ENCODE measurements around the gene LRBA.
A peak's percentile ranks its signal among the peaks of the same experiment; 100 is the strongest.
"Not testable (repeated sequence)": the region's sequence is repeated elsewhere in the genome, so short reads cannot be mapped to it uniquely, and the experiment has no call there.

The LRBA gene

DNA sequence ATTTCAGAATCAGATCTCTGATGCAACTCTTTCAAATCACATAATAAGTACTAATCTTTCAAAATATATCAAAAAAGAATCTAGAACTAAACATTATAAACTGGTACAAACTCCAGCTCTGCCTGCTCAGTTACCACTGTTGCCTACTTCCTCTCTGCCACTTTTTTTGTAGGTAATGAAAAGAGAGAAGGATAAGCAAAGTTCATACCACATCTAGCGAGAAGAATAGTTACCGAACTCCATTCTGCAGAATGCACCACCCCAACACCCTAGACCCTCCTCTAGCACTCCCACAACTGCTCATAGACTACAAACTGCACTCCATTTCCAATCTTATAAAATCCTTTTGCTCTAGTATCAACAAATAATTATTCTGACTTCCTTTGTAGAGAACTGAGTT, 19.7 kb upstream of the LRBA start:
- in situ Hi-C loops (cut with MboI; ENCODE audit: low sequenced_read_pairs, unreplicated experiment): no loop called here
- DNase-seq (ENCODE audit: low spot score): no peak
- TF ChIP-seq, protein P1, sequence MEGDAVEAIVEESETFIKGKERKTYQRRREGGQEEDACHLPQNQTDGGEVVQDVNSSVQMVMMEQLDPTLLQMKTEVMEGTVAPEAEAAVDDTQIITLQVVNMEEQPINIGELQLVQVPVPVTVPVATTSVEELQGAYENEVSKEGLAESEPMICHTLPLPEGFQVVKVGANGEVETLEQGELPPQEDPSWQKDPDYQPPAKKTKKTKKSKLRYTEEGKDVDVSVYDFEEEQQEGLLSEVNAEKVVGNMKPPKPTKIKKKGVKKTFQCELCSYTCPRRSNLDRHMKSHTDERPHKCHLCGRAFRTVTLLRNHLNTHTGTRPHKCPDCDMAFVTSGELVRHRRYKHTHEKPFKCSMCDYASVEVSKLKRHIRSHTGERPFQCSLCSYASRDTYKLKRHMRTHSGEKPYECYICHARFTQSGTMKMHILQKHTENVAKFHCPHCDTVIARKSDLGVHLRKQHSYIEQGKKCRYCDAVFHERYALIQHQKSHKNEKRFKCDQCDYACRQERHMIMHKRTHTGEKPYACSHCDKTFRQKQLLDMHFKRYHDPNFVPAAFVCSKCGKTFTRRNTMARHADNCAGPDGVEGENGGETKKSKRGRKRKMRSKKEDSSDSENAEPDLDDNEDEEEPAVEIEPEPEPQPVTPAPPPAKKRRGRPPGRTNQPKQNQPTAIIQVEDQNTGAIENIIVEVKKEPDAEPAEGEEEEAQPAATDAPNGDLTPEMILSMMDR (IDR thresholded peaks at IDR 0.05; ENCODE audit: borderline replicate concordance, control extremely low read depth, extremely low read depth, insufficient read depth, missing control alignments): no peak

DNA sequence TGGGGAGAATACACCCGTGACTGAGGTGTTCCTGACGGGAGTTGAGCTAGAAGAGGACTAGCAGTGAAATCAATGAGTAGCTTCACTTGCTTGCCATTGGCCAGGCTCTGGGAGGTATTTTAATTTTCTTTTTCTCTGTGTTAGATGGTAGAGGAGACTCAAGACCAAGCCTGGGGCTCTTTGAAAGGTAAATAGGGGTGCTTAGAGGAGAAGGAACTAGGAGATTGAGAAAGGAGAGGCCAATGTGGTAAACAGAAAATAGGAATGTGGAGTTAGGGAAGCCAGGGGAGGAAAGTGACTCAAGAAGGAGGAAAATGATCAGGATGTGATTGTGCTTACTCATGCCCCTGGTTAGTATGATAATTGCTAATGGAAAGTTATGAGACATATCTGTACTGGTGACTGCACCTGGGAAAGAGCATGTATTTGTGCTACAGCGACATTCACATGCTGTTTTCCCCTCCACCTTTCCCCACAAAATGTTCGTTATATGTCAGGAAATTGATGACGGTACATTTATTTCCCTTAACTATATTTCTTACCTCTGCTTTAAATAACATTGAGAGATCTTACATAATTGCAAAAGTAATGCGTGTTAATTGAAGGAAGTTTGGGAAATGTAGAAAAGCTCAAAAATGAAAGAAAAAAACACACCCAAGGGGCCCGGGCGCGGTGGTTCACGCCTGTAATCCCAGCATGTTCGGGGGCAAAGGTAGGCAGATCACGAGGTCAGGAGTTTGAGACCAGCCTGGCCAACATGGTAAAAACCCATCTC, 16.9 kb upstream of the LRBA start:
- DNase-seq (ENCODE audit: low spot score): peak; percentile 55
- TF ChIP-seq, protein P1 (IDR thresholded peaks at IDR 0.05; ENCODE audit: borderline replicate concordance, control extremely low read depth, extremely low read depth, insufficient read depth, missing control alignments): no peak

DNA sequence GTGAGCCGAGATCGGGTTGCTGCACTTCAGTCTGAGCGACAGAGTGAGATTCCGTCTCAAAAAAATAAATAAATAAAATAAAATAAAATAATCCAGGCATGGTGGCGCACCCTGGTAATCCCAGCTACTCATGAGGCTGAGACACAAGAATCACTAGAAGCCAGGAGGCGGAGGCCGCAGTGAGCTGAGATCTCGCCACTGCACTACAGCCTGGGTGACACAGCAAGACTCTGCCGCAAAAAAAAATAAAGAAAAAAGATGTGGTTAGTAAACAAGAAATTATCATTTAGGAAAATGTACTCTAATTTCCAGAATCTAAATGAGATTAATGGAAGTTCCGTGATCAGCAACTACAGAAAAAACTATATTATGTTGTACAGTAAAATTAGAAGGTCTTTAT, 14.5 kb upstream of the LRBA start:
- in situ Hi-C loops (cut with MboI; ENCODE audit: low sequenced_read_pairs, unreplicated experiment): no loop called here
- no peak for DNase-seq (ENCODE audit: low spot score)
- TF ChIP-seq, protein P1 (IDR thresholded peaks at IDR 0.05; ENCODE audit: borderline replicate concordance, control extremely low read depth, extremely low read depth, insufficient read depth, missing control alignments): no peak

More for the DNA sequence above, 16.9 kb upstream of the LRBA start:
- in situ Hi-C loops (cut with MboI; ENCODE audit: low sequenced_read_pairs, unreplicated experiment): no loop called here

DNA sequence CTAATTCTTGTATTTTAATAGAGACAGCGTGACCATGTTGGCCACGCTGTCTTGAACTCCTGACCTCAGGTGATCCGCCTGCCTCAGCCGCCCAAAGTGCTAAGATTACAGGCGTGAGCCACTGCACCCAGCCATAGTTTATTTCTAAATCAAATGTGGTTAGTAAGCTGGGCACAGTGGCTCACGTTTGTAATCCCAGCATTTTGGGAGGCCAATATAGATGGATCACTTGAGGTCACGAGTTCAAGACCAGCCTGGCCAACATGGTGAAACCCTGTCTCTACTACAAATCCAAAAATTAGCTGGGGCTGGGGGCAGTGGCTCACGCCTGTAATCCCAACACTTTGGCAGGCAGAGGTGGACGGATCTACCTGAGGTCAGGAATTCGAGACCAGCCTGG, 13.9 kb upstream of the LRBA start:
- in situ Hi-C loops (cut with MboI; ENCODE audit: low sequenced_read_pairs, unreplicated experiment); DNase-seq (ENCODE audit: low spot score): not testable (repeated sequence)

DNA sequence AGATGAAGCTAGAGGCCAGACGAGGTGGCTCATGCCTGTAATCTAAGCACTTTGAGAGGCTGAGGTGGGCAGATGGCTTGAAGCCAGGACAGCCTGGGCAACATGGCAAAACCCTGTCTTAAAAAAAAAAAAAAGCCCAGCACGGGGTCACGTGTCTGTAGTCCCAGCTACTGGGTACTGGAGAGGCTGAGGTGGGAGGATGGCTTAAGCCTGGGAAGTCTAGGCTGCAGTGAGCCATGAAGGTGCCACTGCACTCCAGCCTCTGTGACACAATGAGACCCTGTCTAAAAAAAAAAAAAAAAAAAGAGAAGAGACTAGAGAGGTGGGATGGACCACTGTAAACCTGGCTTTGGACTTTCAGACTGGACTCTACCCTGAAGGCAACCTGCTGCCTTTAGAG, 10.7 kb upstream of the LRBA start:
- in situ Hi-C loops (cut with MboI; ENCODE audit: low sequenced_read_pairs, unreplicated experiment): no loop called here
- no peak for DNase-seq (ENCODE audit: low spot score)
- TF ChIP-seq, protein P1 (IDR thresholded peaks at IDR 0.05; ENCODE audit: borderline replicate concordance, control extremely low read depth, extremely low read depth, insufficient read depth, missing control alignments): no peak

DNA sequence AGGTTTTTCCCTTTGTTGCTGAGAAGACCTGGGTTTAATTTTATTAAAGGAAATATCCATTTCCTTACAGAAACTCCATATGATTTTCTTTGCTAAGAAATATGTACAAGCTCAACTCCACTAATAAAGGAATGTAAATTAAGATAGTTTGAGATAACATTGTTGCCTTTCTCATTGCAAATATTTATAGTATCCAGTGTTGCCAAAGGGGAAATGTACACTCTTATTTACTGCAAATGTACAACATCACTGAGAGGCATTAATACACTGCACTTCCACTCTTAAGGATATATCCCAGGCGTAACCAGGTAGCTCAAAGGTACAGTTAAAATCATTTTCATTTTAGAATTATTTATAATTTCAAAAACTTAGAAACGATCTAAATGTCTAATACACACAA, 7.5 kb upstream of the LRBA start:
- in situ Hi-C loops (cut with MboI; ENCODE audit: low sequenced_read_pairs, unreplicated experiment): no loop called here
- TF ChIP-seq, protein P1 (IDR thresholded peaks at IDR 0.05; ENCODE audit: borderline replicate concordance, control extremely low read depth, extremely low read depth, insufficient read depth, missing control alignments): no peak

DNA sequence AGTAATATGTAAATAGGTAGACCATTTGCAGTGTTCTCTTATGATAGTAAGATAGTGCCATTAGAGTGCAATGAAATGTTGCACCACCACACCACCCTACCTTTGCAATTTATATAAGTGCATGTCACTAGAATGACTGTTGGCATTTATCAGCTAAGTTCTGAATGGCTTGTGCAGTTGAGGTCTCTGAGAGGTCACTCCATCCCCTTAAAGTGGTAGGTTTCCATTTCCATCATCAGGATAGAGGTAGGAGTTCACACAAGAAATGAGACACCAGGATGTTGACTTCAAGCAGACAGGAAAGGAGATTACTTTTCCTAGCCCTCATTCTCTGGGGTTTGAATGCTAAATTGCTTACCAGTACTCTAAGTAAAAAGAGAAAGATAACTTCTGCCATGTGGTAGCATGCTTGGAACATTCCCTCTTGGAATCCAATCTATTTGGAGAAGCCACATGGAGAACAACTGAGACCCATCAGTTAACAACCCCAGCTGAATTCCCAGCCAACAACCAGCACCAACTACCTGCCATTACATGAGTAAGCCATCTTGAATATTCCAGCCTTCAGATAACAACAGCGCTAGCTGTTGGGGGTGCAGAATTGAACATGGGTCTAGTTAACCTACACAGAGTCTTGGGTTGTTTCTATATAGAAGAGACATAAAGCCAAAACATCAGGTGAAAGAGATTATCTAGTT, 6.7 kb upstream of the LRBA start:
- in situ Hi-C loops (cut with MboI; ENCODE audit: low sequenced_read_pairs, unreplicated experiment): no loop called here
- TF ChIP-seq, protein P1 (IDR thresholded peaks at IDR 0.05; ENCODE audit: borderline replicate concordance, control extremely low read depth, extremely low read depth, insufficient read depth, missing control alignments): no peak
- DNase-seq (ENCODE audit: low spot score): no peak

More for the DNA sequence above, 7.5 kb upstream of the LRBA start:
- no peak for DNase-seq (ENCODE audit: low spot score)
